Esophagus mucosa (tissue), 1 donor: ENCODE data around the gene KIAA1210. TPM values are rescaled to one million over a fixed set of nuclear protein-coding genes. Genes with fewer than 3 reads are reported as not detected.
A peak's percentile ranks its signal among the peaks of the same experiment; 100 is the strongest.

Experiments used
- ATAC-seq: fragments of 200-7000 bp; cut with Tn5 transposase; one replicate; pipeline ENCODE4 v1.9.1; 2020
- total RNA-seq: library from RNA; stranded (reverse); gene quantifications from one replicate; pipeline ENCODE4 v1.2.4, GENCODE V29; 2023
- donor health status: DM: yes; HTN: yes; CAD: no.

KIAA1210 gene
- total RNA-seq, 1 donor from 2014 or later = not detected

- ATAC-seq = no peak
These were observed 37.0 kb downstream of the KIAA1210 start for GRCh38 chrX:119090627-119091026.

GRCh38 chrX:119089619-119090018 lies 38.0 kb downstream of the KIAA1210 start:
- no peak for ATAC-seq

GRCh38 chrX:119087121-119087520 lies 40.5 kb downstream of the KIAA1210 start:
- no peak for ATAC-seq

- no peak for ATAC-seq
These were observed 42.8 kb downstream of the KIAA1210 start for GRCh38 chrX:119084766-119085165.

GRCh38 chrX:119082278-119082677 lies 45.3 kb downstream of the KIAA1210 start:
- ATAC-seq = no peak

GRCh38 chrX:119075270-119076025 lies 52.2 kb downstream of the KIAA1210 start:
- ATAC-seq = no peak

- ATAC-seq = no peak
These were observed 53.7 kb downstream of the KIAA1210 start for GRCh38 chrX:119073911-119074310.

GRCh38 chrX:119073200-119073905 lies 54.3 kb downstream of the KIAA1210 start:
- ATAC-seq = no peak

- ATAC-seq = no peak
These were observed 54.9 kb downstream of the KIAA1210 start, which contains the start of gene CT47C1 for GRCh38 chrX:119072744-119073143. CT47C1 (plus strand) TSS chrX:119072993; CDS start chrX:119073226, 233 bp downstream.

GRCh38 chrX:119071381-119071780 lies 56.2 kb downstream of the KIAA1210 start:
- ATAC-seq = no peak

GRCh38 chrX:119069762-119070161 lies 57.9 kb downstream of the KIAA1210 start:
- ATAC-seq = no peak

- no peak for ATAC-seq
These were observed 58.5 kb downstream of the KIAA1210 start for GRCh38 chrX:119069128-119069527.

- ATAC-seq = peak; percentile 71
These were observed 60.4 kb downstream of the KIAA1210 start for GRCh38 chrX:119067023-119067739.

- ATAC-seq = no peak
These were observed 64.2 kb downstream of the KIAA1210 start for GRCh38 chrX:119063428-119063827.

- ATAC-seq = no peak
These were observed 64.8 kb downstream of the KIAA1210 start for GRCh38 chrX:119062750-119063374.

- ATAC-seq = no peak
These were observed 71.9 kb downstream of the KIAA1210 start for GRCh38 chrX:119055687-119056086.

- ATAC-seq = no peak
These were observed 81.7 kb downstream of the KIAA1210 start for GRCh38 chrX:119045884-119046283.

GRCh38 chrX:119042996-119043395 lies 84.6 kb downstream of the KIAA1210 start:
- peak; percentile 60 for ATAC-seq

GRCh38 chrX:119042040-119042439 lies 85.6 kb downstream of the KIAA1210 start:
- ATAC-seq = no peak

GRCh38 chrX:119041175-119041574 lies 86.4 kb downstream of the KIAA1210 start:
- peak; percentile 52 for ATAC-seq

GRCh38 chrX:119040432-119040831 lies 87.2 kb downstream of the KIAA1210 start:
- no peak for ATAC-seq

- ATAC-seq = no peak
These were observed 91.2 kb downstream of the KIAA1210 start for GRCh38 chrX:119036107-119037029.
